Heart right ventricle (tissue), 16 donors: ENCODE results near the gene FAM98C. TPM values are rescaled to one million over a fixed set of nuclear protein-coding genes. Genes with fewer than 3 reads are reported as not detected.

Experiments used
- ATAC-seq, 8 donors: fragments of 200-7000 bp; cut with Tn5 transposase; one replicate each; pipeline ENCODE4 v1.9.1; 2020; ENCODE audit warnings: mild to moderate bottlenecking in 8 of 8, moderate library complexity in 8 of 8, moderate number of reproducible peaks in 1 of 8
- DNase-seq, 2 donors: peaks; one replicate each; pipeline ENCODE4 v3.0.0-alpha.2; 2020
- H3K27ac ChIP-seq, 10 donors: fragments of 200-600 bp; sonication (generic) in 2 of 10; one replicate each; pipeline versions ENCODE4 v1.5.0 to v1.8.0; 2020 to 2022; ENCODE audit warnings: mild to moderate bottlenecking in 3 of 10
- H3K27me3 ChIP-seq, 7 donors: fragments of 200-600 bp; one replicate each; pipeline ENCODE4 v1.8.0; 2021 to 2022; ENCODE audit warnings: mild to moderate bottlenecking in 2 of 7
- H3K36me3 ChIP-seq, 9 donors: fragments of 200-600 bp; sonication (generic) in 1 of 9; one replicate each; pipeline versions ENCODE4 v1.5.0 to v1.8.0; 2020 to 2022; ENCODE audit warnings: mild to moderate bottlenecking in 2 of 9
- H3K4me1 ChIP-seq, 9 donors: fragments of 200-600 bp; sonication (generic) in 1 of 9; one replicate each; pipeline versions ENCODE4 v1.5.0 to v1.8.0; 2020 to 2022; ENCODE audit warnings: mild to moderate bottlenecking in 4 of 9
- H3K4me3 ChIP-seq, 10 donors: fragments of 200-600 bp; sonication (generic) in 2 of 10; one replicate each; pipeline versions ENCODE4 v1.5.0 to v1.8.0; 2020 to 2022; ENCODE audit warnings: mild to moderate bottlenecking in 7 of 10, moderate library complexity in 2 of 10
- H3K9me3 ChIP-seq, 11 donors: fragments of 200-600 bp in 10 of 11; sonication (generic) in 2 of 11; one replicate each; pipeline versions ENCODE4 v1.5.0 to v1.8.0; 2013 to 2022; ENCODE audit warnings: mild to moderate bottlenecking in 2 of 11, control low read depth in 1 of 11, moderate library complexity in 1 of 11
- WGBS, 2 donors: extraction: QIAGEN DNeasy Blood & Tissue Kit; methylation state at CpG; one replicate each; pipeline ENCODE4 v1.1.7; 2013; ENCODE audit warnings: inconsistent platforms in 1 of 2; 5-methylcytosine and 5-hydroxymethylcytosine counted together
- intact Hi-C, 10 donors: fragments of 100-400 bp; cut with DNase I; formaldehyde crosslinking; loops; one replicate each; pipeline versions ENCODE4 v1.11.1 to v1.14.2; 2022
- polyA plus RNA-seq, 2 donors: library from polyadenylated mRNA; stranded (reverse); fragments of 200-250 nt; gene quantifications; one replicate each; pipeline ENCODE4 v1.2.3, GENCODE V29; 2013
- total RNA-seq, 10 donors: library from RNA; stranded (reverse); fragmentation: NEBNext Ultra II Directional in 3 of 10; extraction: Animal tissue kit (Norgen Biotek cat#: 25700) in 3 of 10; gene quantifications; one replicate each; pipeline versions ENCODE4 v1.2.1 to v1.2.4, GENCODE V29; 2021 to 2023
- TF ChIP-seq, protein P1 (sequence below), 9 donors: fragments of 200-600 bp; sonication (generic) in 2 of 9; IDR thresholded peaks; one replicate each; pipeline versions ENCODE4 v1.5.0 to v1.8.0; 2021 to 2022; ENCODE audit warnings: antibody characterized with exemption in 9 of 9, mild to moderate bottlenecking in 5 of 9, moderate library complexity in 1 of 9
- donor health status: Arrhythmogenic right ventricular cardiomyopathy.
- donor health status: ischemic (EF 13 %, LVEDD 7.1; RV severe dilation, severe dysfunction).
- donor health status: healthy with polysubstance abuse.
- donor health status: DM: no; HTN: yes; CAD: no.
- donor health status: DM: no; HTN: no; CAD: no.
- donor health status: ischemic (EF 25% LVEDD 6.9; RV normal size, moderate dysfunction).
- donor health status: ischemic (EF 25% LVEDD 5.7; RV mildly dilated, moderate dysfunction).
- donor health status: healthy.
- donor health status: DM: yes; HTN: yes; CAD: no.
- donor health status: Ischemic cardiomyopathy.
- donor health status: ischemic (EF 35%, LVEDD 5.7; RV mildly dilated, moderate dysfunction).
- donor health status: nonischemic (EF 11% LVEDD 7.7; RV severe dilation, severe dysfunction).
- donor health status: DM: yes; HTN: yes; CAD: no.
- donor health status: PGD.
- donor health status: ischemic (EF 29% LVEDD 5.4; RV normal size, mild dysfunction).
- donor health status: nonischemic (EF 23%, LVEDD 6.1; RV moderate dilation, normal function).

Gene FAM98C
- total and polyA plus RNA-seq, 12 donors, result 9.8 to 16.1 (median 12.3) TPM

DNA sequence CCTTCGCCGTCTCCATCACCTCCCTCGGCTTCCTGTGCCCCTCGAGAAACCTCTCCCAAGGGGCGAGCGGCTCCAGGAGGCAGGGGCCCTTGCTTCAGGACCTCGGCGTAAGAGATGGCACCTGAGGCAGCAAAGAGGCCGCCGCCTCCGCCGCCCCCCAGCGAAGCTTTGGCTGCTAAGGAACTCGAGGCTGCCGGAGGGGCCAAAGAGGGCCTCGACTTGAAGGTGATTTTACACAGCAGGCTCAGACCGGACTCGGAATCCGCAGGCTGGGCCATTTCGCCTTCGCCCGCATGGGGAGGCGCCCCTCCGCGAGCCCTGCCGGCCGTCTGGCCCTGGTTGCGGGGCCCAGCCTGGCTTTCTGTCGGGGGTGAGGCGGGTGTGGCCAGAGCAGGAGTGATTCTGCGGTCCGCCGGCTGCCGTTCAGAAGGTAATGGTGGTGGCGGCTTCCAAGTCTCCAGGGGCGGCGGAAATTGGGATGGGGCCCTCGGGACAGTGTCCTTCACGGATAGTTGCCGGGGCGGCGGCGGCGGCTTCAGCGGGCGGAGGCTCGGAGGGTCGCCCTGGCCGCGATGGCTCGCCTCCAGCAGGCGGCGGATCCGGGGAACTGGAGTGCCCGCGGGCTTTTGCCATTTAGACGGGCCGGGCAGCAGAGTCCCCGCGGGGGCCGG, 16.5 kb upstream of the FAM98C start:
- TF ChIP-seq, protein P1, sequence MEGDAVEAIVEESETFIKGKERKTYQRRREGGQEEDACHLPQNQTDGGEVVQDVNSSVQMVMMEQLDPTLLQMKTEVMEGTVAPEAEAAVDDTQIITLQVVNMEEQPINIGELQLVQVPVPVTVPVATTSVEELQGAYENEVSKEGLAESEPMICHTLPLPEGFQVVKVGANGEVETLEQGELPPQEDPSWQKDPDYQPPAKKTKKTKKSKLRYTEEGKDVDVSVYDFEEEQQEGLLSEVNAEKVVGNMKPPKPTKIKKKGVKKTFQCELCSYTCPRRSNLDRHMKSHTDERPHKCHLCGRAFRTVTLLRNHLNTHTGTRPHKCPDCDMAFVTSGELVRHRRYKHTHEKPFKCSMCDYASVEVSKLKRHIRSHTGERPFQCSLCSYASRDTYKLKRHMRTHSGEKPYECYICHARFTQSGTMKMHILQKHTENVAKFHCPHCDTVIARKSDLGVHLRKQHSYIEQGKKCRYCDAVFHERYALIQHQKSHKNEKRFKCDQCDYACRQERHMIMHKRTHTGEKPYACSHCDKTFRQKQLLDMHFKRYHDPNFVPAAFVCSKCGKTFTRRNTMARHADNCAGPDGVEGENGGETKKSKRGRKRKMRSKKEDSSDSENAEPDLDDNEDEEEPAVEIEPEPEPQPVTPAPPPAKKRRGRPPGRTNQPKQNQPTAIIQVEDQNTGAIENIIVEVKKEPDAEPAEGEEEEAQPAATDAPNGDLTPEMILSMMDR (IDR thresholded peaks at IDR 0.05), result no peak
- peak overlapping the region in 1 of 10 donors; percentile 87 for H3K27ac ChIP-seq
- 52 to 56% methylated on average over 61 of the region's 61 CpGs for WGBS, 2 donors
- DNase-seq (no peak), ATAC-seq (peak in 1 of 8 donors; percentile 4)
- peaks cover 15 to 47% (median 33%) of the 10 kb centered on the region in 9 donors for H3K4me1 ChIP-seq
- H3K36me3 ChIP-seq, result peaks cover 0 to 51% (median 29%) of the 10 kb centered on the region in 9 donors
- intact Hi-C loops, result no loop called here
- no peaks in the 10 kb centered on the region for H3K9me3 ChIP-seq
- H3K4me3 ChIP-seq, result peak overlapping the region in 3 of 10 donors; percentile 57 to 64 (median 59)
- peaks cover 0 to 57% (median 0%) of the 10 kb centered on the region in 7 donors for H3K27me3 ChIP-seq

DNA sequence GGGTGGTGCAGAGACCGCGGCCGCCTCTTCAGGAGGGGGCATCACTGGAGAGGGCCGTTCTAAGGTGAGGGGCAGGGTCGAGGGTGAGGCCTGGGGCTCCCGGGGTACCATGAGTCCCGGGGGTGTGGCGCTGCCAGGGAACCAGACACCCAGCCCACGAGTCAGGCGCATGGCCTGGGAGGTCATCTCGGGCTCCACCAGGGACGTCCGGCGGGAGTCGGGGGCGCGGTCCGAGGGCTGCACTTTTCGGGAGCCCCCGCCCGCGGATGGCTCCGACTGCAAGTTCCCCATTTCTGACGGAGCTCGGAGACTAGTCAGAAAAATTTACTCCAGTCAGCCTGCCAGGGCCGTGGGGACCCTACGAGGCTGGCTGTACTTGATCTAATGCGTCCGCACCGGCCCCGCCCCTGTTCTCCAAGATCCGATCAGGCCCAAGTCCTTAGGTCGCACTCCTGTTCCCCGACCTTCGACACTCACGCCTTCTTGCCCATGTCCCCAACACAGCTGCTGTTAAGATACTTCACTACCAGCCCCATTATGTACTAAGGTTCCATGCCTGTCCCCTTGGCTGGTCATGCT, 15.8 kb upstream of the FAM98C start:
- intact Hi-C loops, result no loop called here
- WGBS, 2 donors, result 13 to 15% methylated on average over 36 of the region's 36 CpGs
- peak overlapping the region in 3 of 10 donors; percentile 43 to 87 (median 52) for H3K27ac ChIP-seq
- H3K4me1 ChIP-seq, result peaks cover 15 to 47% (median 33%) of the 10 kb centered on the region in 9 donors
- no peaks in the 10 kb centered on the region for H3K9me3 ChIP-seq
- TF ChIP-seq, protein P1 (IDR thresholded peaks at IDR 0.05), result no peak
- H3K4me3 ChIP-seq, result peak overlapping the region; percentile 33 to 64 (median 54)
- ATAC-seq (peak in 5 of 8 donors; percentile 1 to 19 (median 3)), DNase-seq (peak in 1 of 2 donors; percentile 28)
- H3K27me3 ChIP-seq, result peaks cover 0 to 63% (median 0%) of the 10 kb centered on the region in 7 donors
- H3K36me3 ChIP-seq, result peaks cover 0 to 45% (median 22%) of the 10 kb centered on the region in 9 donors

DNA sequence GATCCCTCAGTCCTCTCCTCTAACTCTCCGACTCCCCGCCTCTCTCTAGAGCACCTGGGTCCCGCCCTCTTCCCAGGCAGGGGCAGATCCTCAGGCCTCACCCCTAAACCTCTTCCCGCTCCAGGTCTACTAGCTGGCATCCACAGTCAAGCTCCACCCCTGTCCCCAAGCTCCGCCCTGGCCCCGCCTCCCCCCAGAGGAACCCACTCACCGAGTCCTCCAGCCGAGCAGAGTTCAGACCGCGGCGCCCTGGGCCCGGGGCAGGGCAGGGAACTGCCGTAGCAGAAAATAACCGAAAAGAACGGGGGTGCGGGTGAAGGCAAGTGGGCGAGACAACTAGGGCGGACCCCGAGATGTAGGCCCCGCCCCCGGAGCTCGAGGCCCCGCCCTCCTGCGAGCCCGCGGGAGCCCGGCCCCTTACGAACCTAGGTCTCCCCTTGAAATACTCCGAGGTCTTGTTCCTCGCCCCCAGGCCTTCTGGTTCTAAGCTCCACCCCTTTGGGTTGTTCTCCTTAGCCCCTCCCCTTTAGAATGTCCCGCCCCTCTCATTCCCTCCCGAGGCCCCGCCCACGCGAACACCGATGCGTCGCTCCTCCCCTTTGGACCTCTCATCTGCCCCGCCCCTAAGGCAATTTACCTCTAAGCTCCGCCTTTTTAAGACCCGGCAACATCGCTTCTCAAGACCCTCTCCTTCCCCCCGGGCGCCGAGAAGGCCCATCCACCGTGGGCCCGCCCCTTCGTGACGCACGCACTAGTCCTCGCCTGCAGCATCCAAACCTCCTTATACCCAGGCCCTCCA, 15.1 kb upstream of the FAM98C start, which contains the start of gene GGN:
Gene GGN, minus strand, starts transcription at position 485 of the 799 bp plus-strand sequence. CDS start 773 bp downstream, outside the sequence.
- H3K9me3 ChIP-seq, result no peaks in the 10 kb centered on the region
- H3K36me3 ChIP-seq, result peaks cover 0 to 38% (median 16%) of the 10 kb centered on the region in 9 donors
- DNase-seq (peak; percentile 75 to 77), ATAC-seq (peak; percentile 59 to 79 (median 74))
- intact Hi-C loops, result no loop called here
- peak within 1 kb of the TSS; percentile 33 to 64 (median 54) for H3K4me3 ChIP-seq
- H3K27ac ChIP-seq, result peak within 1 kb of the TSS in 6 of 10 donors; percentile 22 to 87 (median 55)
- WGBS, 2 donors, result 1 to 2% methylated on average over 49 to 51 of the region's 51 CpGs
- H3K4me1 ChIP-seq, result peaks cover 15 to 50% (median 33%) of the 10 kb centered on the region in 9 donors
- peaks cover 0 to 65% (median 0%) of the 10 kb centered on the region in 7 donors for H3K27me3 ChIP-seq
- TF ChIP-seq, protein P1 (IDR thresholded peaks at IDR 0.05), result no peak
